Neural progenitor cell (in vitro differentiated cells): Measurements from ENCODE around the gene RREB1.

Experiments
- EZH2phosphoT487 ChIP-seq: fragments of 200-600 bp; sonication (generic); IDR thresholded peaks from 2 replicates; pipeline ENCODE4 v1.6.1; 2017; ENCODE audit warnings: antibody characterized with exemption
- TF ChIP-seq, protein P1 (sequence below): fragments of 200-600 bp; sonication (generic); IDR thresholded peaks from 2 replicates; pipeline ENCODE4 v1.5.1; 2017; ENCODE audit warnings: antibody characterized with exemption, mild to moderate bottlenecking

DNA sequence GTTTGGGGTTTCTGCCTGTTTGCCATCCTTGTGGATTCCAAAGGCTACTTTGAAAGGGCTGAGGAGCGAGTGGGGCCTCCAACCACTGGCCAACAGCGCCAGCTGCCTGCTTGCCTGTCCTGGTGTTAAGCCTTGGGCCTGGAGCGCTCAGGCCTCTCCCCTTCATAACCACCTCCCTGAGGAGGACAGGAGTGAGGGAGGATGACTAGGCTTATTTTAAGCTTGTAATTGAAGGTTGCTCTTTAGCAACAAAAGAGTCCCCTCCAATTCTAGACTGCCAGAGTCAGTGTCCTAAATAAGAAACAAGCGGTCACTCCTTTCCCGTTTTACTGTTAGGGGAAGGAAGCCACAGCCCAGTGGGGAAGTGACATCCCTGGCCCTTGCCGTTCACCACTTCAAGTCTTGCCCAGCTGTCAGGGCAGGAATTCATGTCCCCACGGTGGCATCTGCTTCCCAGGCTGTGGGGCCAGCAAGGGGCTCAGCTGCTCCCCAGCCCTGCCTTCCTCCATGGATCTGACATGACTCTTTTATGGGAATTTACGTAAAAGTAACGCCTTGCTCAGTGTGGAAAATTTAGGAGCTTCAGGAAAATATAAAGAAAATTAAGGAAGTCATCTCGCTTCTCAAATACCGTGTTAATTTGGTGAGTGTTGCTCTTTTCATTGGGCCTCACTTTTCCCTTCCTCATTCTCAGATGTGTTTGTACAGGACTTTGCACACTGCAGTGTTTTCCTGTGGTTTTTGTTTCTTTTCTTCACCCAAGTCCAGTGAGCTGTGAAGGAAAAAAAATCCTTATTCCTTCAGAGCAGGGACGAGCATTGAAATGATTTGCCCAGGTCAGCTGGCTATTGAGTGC is 147.4 kb downstream of the RREB1 start:
- TF ChIP-seq, protein P1, sequence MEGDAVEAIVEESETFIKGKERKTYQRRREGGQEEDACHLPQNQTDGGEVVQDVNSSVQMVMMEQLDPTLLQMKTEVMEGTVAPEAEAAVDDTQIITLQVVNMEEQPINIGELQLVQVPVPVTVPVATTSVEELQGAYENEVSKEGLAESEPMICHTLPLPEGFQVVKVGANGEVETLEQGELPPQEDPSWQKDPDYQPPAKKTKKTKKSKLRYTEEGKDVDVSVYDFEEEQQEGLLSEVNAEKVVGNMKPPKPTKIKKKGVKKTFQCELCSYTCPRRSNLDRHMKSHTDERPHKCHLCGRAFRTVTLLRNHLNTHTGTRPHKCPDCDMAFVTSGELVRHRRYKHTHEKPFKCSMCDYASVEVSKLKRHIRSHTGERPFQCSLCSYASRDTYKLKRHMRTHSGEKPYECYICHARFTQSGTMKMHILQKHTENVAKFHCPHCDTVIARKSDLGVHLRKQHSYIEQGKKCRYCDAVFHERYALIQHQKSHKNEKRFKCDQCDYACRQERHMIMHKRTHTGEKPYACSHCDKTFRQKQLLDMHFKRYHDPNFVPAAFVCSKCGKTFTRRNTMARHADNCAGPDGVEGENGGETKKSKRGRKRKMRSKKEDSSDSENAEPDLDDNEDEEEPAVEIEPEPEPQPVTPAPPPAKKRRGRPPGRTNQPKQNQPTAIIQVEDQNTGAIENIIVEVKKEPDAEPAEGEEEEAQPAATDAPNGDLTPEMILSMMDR: no peak
- TF ChIP-seq EZH2phosphoT487: no peak
